Activated CD4-positive, alpha-beta T cell treated with anti-CD3 and anti-CD28 coated beads, Interleukin-2, Interleukin-4, amounts not matched to agents 100 ng/mL and 50 ng/mL, durations not matched to agents 16 hours and 8 hours (primary cell): Measurements from ENCODE around the gene RGS11.
"Not testable (repeated sequence)": the region's sequence is repeated elsewhere in the genome, so short reads cannot be mapped to it uniquely, and the experiment has no call there.

Source experiments
- DNase-seq: peaks from one replicate; pipeline ENCODE4 v3.0.0-alpha.2; 2020; ENCODE audit warnings: low spot score

Gene RGS11

GRCh38 chr16:263182-263774 lies 12.5 kb downstream of the RGS11 start:
- DNase-seq, result no peak

DNA sequence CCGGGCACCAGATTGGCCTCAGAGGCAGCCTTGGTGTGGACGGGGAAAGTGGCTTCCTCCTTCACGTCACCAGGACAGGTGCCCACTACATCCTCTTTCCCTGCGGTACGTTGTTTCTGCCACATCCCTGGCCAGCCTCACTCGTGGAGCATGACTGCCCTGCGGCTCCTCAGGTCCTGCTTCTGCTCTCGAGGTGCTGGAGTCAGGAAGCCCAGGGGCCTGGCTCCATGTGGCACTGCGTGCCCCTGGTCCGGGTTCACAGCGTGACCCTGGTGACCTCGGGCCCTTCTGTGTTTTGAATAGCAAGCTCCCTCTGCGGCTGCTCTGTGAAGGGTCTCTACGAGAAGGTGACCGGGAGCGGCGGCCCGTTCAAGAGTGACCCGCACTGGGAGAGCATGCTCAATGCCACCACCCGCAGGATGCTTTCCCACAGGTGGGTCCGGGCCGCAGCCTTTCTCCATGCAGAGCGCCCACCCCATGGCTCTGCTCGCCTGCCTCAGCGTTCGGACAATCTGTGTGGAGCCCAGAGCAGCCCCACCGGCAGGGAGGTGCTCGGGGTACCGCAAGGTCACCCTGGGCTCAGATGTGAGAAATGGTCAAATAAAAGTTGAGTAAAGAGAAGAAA lies 13.5 kb downstream of the RGS11 start:
- no peak for DNase-seq

DNA sequence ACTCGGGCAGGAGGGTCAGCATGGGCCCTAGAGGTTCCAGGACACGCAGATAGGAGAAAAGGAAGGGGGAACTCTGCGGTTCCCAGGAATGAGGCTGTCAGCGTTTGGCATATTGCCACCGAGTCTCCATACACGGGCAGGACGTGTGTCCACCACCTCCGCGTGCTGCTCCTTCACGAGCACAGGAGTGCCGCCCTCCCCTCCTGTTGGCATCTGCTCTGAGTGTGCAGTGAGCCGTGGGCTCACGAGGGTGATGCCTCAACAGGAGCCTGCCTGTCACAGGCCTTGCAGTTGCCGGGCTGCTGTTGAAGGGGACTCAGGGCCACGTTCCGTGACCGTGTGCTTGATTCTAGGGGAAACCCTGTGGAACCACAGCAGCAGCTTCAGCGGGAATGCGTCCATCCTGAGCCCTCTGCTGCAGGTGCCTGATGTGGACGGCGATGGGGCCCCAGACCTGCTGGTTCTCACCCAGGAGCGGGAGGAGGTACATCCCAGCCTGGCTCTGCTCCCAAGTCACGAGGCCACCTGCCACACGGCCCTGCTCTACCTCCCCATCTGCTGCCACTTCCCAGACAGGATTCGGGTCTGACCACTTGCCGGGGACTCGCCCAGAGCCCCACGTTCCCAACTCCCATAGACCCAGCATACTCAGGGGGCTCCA lies 14.6 kb downstream of the RGS11 start:
- DNase-seq, result no peak

DNA sequence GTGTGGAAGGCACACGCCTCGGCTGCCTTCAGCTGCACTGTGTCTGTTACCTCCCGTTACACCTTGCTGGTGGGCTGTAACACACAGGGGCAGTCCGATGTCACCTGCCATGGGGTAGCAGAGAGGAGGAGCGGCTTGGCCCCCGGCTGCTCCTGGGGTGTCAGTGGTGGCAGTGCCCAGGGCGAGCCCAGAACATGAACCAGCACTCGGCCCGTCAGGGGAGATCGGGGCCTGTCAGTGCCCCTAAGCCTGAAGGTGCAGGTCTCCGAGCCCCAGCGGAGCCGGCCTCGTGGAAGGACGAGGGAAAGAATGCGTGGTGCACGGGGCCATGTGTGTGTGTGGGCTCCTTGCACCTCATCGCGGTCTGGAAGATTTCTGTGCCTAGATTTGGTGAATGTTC lies 15.4 kb downstream of the RGS11 start:
- DNase-seq, result no peak

DNA sequence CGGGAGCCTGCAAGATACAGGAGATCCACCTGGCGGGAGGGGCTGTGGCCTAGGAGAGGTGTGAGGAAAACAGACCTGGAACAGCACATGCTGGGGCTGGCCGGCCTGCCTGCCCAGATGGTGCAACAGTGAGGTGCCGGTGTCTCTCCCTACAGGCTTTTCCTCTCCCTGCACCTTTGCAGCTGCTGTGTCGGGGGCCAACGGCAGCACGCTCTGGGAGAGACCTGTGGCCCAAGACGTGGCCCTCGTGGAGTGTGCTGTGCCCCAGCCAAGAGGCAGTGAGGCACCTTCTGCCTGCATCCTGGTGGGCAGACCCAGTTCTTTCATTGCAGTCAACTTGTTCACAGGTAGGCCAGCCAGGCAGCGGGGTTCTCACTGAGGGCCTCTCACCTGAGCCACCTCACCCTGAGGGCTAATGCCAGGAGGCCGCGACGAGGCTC lies 15.9 kb downstream of the RGS11 start:
- DNase-seq, result no peak

- DNase-seq, result no peak
These were observed 16.5 kb downstream of the RGS11 start for GRCh38 chr16:259226-259625.

DNA sequence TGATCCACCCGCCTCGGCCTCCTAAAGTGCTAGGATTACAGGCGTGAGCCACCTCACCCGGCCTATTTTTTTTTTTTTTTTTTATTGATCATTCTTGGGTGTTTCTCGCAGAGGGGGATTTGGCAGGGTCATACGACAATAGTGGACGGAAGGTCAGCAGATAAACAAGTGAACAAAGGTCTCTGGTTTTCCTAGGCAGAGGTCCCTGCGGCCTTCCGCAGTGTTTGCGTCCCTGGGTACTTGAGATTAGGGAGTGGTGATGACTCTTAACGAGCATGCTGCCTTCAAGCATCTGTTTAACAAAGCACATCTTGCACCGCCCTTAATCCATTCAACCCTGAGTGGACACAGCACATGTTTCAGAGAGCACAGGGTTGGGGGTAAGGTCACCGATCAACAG lies 17.7 kb downstream of the RGS11 start:
- DNase-seq, result not testable (repeated sequence)

- no peak for DNase-seq
These were observed 20.6 kb downstream of the RGS11 start for GRCh38 chr16:255183-255582.

DNA sequence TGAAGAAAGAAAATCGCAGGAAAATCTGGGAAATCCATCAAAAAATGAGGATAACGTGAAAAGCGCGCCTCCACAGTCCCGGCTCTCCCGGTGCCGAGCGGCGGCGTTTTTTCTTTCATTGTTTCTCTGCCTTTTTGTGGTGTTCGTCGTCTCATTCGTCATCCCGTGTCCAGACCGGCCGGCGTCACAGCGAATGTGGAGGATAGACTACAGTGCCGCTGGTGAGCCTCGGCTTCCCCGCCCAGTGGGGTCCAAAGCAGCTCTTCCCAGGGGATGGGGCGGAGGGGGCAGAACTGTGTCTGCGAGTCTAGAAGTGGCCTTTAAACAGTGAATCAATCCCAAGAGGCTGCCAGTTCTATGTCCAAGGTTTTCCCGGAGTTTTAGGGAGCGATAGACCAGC lies 21.3 kb downstream of the RGS11 start:
- DNase-seq, result no peak

DNA sequence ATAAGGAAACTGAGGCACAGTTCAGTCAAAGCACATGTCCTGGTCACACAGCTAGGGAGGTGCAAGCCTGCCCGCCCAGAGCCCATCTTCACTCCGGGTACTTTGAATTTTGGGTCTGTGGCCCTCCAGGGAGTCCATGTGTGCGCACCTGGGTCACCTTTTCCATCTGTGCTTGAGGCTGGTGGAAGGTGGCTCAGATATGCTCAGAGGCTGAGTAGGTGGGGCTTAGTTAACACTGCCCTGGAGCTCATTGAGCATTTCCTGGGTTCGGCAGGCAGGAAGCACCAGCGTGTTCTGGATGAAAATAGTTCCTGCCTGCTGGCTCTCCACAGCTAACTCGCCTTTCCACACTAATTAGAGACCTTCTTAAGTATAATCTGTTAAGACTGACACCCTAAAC lies 21.9 kb downstream of the RGS11 start:
- DNase-seq, result no peak

- peak; percentile 46 for DNase-seq
These were observed 23.1 kb downstream of the RGS11 start for GRCh38 chr16:252366-253337.

DNA sequence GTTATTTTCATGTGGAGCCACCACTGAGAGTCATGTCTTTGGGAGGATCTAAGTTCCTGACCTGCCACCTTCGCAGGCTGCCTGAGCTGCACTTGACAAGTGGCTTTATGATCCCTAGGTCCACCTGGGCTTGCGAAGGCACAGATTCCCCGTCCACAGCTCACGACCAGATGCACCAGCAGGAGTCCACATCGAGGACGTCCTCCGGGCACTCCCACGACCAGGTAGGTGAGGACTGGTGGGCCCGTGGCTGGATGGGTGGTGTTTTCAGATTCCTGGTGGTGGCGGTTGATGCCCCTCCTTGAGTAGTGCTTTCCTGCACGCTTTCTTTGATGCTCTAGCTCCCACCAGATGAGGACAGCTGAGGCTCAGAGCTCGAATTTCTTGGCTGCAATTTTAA lies 26.3 kb downstream of the RGS11 start:
- DNase-seq, result no peak

DNA sequence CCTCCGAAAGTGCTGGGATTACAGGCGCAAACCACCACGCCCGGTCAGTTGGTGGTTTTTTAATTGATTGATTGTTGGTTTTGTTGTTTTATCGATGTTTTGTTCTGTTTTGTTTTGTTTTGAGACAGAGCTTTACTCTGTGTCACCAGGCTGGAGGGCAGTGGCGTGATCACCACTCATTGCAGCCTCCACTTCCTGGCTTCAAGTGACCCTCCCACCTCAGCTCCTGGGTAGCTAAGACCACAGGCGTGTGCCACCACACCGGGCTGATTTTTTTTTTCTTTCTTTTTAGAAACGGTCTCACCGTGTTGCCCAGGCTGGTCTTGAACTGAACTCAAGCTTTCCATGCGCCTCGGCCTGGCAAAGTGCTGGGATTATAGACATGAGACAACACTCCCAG lies 28.7 kb downstream of the RGS11 start:
- DNase-seq, result no peak

GRCh38 chr16:245105-245504 lies 30.6 kb downstream of the RGS11 start:
- DNase-seq, result no peak

DNA sequence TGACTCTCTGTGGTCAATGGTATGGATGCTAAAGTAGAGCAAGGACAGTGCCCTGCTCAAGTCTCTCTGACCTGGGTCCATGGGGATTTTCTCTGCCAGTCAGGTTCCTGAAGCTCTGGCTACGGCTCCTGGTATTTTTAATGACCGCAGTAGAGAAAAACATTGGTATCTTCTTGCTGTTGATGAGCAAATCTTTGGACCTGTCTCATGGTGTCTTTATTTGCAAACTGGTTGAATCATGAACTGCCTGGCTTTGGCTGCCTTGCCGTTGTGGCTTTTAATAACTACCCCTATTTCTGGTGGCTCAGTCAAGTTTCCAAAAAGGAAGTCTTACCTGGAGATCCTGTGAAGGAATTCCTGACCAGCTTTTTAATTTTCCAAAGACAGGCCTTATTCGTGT lies 32.4 kb downstream of the RGS11 start:
- DNase-seq, result no peak

DNA sequence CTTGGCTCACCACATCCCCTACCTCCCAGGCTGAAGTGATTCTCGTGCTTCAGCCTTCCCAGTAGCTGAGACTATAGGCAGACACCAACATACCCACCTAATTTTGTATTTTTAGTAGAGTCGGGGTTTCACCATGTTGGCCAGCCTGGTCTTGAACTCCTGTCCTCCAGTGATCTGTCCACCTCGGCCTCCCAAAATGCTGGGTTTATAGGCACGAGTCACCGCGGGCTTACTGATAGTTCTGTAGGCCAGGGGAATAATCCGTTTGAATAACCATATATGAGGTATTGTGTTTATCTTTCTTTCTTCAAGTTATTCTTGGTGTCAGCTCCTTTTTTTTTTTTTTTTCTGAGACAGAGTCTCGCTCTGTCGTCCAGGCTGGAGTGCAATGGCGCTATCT lies 33.5 kb downstream of the RGS11 start:
- no peak for DNase-seq

DNA sequence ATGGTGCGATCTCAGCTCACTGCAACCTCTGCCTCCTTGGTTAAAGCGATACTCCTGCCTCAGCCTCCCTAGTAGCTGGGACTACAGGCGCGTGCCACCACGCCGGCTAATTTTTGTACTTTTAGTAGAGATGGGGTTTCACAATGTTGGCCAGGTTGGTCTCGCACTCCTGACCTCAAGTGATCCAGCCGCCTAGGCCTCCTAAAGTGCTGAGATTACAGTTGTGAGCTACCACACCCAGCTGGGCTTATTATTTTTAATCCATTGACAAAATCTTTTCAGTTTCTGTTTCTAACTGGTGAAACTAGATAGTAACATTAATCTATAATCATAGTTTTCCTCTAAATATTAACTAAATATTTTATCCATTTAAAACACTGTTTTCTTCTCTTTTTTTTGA lies 35.2 kb downstream of the RGS11 start:
- no peak for DNase-seq

- no peak for DNase-seq
These were observed 35.8 kb downstream of the RGS11 start for GRCh38 chr16:239948-240277.

- DNase-seq, result peak; percentile 94
These were observed 41.1 kb downstream of the RGS11 start, which contains the start of gene FAM234A for GRCh38 chr16:234468-235305. FAM234A (plus strand) TSS chr16:234821; CDS start chr16:254414, 19,593 bp downstream.

DNA sequence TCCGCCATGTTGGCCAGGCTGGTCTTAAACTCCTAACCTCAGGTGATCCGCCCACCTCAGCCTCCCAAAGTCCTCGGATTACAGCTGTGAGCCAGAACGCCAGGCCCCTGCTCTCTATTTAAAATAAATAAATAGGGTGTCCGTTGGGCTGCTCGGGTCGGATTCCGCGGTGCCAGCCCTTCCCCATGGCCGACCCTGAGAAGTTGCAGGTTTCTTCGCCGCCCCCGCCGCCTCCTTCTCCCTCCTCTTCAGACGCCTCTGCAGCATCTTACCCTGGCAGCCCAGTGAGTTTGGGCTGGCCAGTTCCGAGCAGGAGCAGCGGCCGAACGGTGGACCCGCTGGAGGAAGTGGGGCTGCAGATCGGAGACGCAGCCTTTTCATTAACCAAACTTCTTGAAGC lies 44.8 kb downstream of the RGS11 start:
- no peak for DNase-seq

DNA sequence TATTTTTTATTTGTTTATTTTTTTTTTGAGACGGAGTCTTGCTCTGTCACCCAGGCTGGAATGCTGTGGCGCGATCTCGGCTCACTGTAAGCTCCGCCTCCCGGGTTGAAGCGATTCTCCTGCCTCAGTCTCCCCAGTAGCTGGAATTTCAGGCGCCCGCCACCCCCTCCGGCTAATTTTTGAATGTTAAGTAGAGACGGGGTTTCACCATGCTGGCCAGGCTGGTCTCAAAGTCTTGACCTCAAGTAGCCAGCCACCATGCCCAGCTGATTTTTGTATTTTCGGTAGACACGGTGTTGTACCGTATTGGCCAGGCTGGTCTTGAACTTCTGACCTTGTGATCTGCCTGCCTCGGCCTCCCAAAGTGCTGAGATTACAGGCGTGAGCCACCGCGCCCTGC lies 45.4 kb downstream of the RGS11 start:
- DNase-seq, result not testable (repeated sequence)
